ENCODE results near the gene SEMA5A.

SEMA5A gene

GRCh38 chr5:9513827-9514226 is 32.0 kb downstream of the SEMA5A start:
- no peak for DNase-seq

GRCh38 chr5:9512457-9512856 is 33.4 kb downstream of the SEMA5A start:
- no peak for DNase-seq

- no peak for DNase-seq
Observed at GRCh38 chr5:9507974-9508373, 37.9 kb downstream of the SEMA5A start.

- DNase-seq, result no peak
Observed at GRCh38 chr5:9505225-9505624, 40.6 kb downstream of the SEMA5A start.

GRCh38 chr5:9502864-9503263 is 43.0 kb downstream of the SEMA5A start:
- DNase-seq, result no peak

- DNase-seq, result no peak
Observed at GRCh38 chr5:9502050-9502834, 43.6 kb downstream of the SEMA5A start.

- DNase-seq, result no peak
Observed at GRCh38 chr5:9500625-9501024, 45.2 kb downstream of the SEMA5A start.

- no peak for DNase-seq
Observed at GRCh38 chr5:9500193-9500592, 45.7 kb downstream of the SEMA5A start.

- no peak for DNase-seq
Observed at GRCh38 chr5:9499498-9499876, 46.4 kb downstream of the SEMA5A start.

- no peak for DNase-seq
Observed at GRCh38 chr5:9498541-9499497, 47.1 kb downstream of the SEMA5A start.

GRCh38 chr5:9497347-9497746 is 48.5 kb downstream of the SEMA5A start:
- no peak for DNase-seq

- DNase-seq, result no peak
Observed at GRCh38 chr5:9496801-9497200, 49.1 kb downstream of the SEMA5A start.

GRCh38 chr5:9495121-9495520 is 50.8 kb downstream of the SEMA5A start:
- no peak for DNase-seq

- DNase-seq, result no peak
Observed at GRCh38 chr5:9494301-9494700, 51.6 kb downstream of the SEMA5A start.

GRCh38 chr5:9490494-9491097 is 55.3 kb downstream of the SEMA5A start:
- DNase-seq, result no peak

- no peak for DNase-seq
Observed at GRCh38 chr5:9483779-9484178, 62.1 kb downstream of the SEMA5A start.

- DNase-seq, result no peak
Observed at GRCh38 chr5:9483243-9483642, 62.6 kb downstream of the SEMA5A start.

- no peak for DNase-seq
Observed at GRCh38 chr5:9482381-9482780, 63.5 kb downstream of the SEMA5A start.

- no peak for DNase-seq
Observed at GRCh38 chr5:9480499-9480898, 65.4 kb downstream of the SEMA5A start.

- no peak for DNase-seq
Observed at GRCh38 chr5:9479990-9480389, 65.9 kb downstream of the SEMA5A start.

- no peak for DNase-seq
Observed at GRCh38 chr5:9479361-9479760, 66.5 kb downstream of the SEMA5A start.

- no peak for DNase-seq
Observed at GRCh38 chr5:9477537-9477936, 68.3 kb downstream of the SEMA5A start.

- DNase-seq, result no peak
Observed at GRCh38 chr5:9474219-9475002, 71.5 kb downstream of the SEMA5A start.

Measured in NCI-H446 (cell line).